ENCODE results near the gene SAMD11. TPM values are rescaled to one million over a fixed set of nuclear protein-coding genes. Genes with fewer than 3 reads are reported as not detected.

SAMD11 gene
- total RNA-seq, 2 donors from 2014 or later: 2.1 to 2.3 TPM

GRCh38 chr1:910311-910880 lies 13.3 kb upstream of the SAMD11 start:
- DNase-seq (peak in 3 of 4 donors; percentile 1 to 13 (median 4)), ATAC-seq (no peak)
- intact Hi-C loops (cut with DNase I): no loop called here
- no peak for TF ChIP-seq POLR2A (IDR thresholded peaks at IDR 0.05)
- TF ChIP-seq CTCF (IDR thresholded peaks at IDR 0.05): no peak
- Histone ChIP-seq H3K36me3 (replicated peaks in 1 of 2; ENCODE audit: insufficient read depth in 1 of 2, low read depth in 2 of 2) (no peaks in the 10 kb centered on the region), H3K4me1 (peaks cover 17% of the 10 kb centered on the region), H3K4me3 (no peak overlapping the region), H3K27ac (no peak overlapping the region), H3K27me3 (peaks cover 0 to 7% of the 10 kb centered on the region in 2 donors), H3K9me3 (no peaks in the 10 kb centered on the region)
- 38 to 58% methylated on average over 11 to 19 of the region's 29 CpGs for WGBS, 2 donors

- Histone ChIP-seq H3K27me3 (peaks cover 0 to 5% of the 10 kb centered on the region in 2 donors), H3K4me3 (no peak overlapping the region), H3K36me3 (replicated peaks in 1 of 2; ENCODE audit: insufficient read depth in 1 of 2, low read depth in 2 of 2) (no peaks in the 10 kb centered on the region), H3K9me3 (no peaks in the 10 kb centered on the region), H3K4me1 (peaks cover 20% of the 10 kb centered on the region), H3K27ac (no peak overlapping the region)
- ATAC-seq: peak; percentile 27
- DNase-seq: peak; percentile 6 to 25 (median 12)
- intact Hi-C loops (cut with DNase I): no loop called here
- TF ChIP-seq CTCF (IDR thresholded peaks at IDR 0.05) (no peak), POLR2A (IDR thresholded peaks at IDR 0.05) (no peak)
- 41 to 50% methylated on average over 12 to 23 of the region's 25 CpGs for WGBS, 2 donors
Observed at GRCh38 chr1:910881-911721, 12.6 kb upstream of the SAMD11 start.

- TF ChIP-seq CTCF (IDR thresholded peaks at IDR 0.05) (no peak), POLR2A (IDR thresholded peaks at IDR 0.05) (no peak)
- no peaks in the 10 kb centered on the region for H3K36me3 ChIP-seq (replicated peaks in 1 of 2; ENCODE audit: insufficient read depth in 1 of 2, low read depth in 2 of 2)
- intact Hi-C loops (cut with DNase I): no loop called here
- DNase-seq (peak in 1 of 4 donors; percentile 4), ATAC-seq (no peak)
- WGBS, 2 donors: 64 to 66% methylated on average over 15 of the region's 15 CpGs
- H3K9me3 ChIP-seq: no peaks in the 10 kb centered on the region
- H3K27ac ChIP-seq: no peak overlapping the region
- peaks cover 30% of the 10 kb centered on the region for H3K4me1 ChIP-seq
- no peak overlapping the region for H3K4me3 ChIP-seq
- H3K27me3 ChIP-seq: peaks cover 0 to 5% of the 10 kb centered on the region in 2 donors
Observed at GRCh38 chr1:911875-912739, 11.6 kb upstream of the SAMD11 start.

- H3K27me3 ChIP-seq: peaks cover 0 to 5% of the 10 kb centered on the region in 2 donors
- H3K4me1 ChIP-seq: peaks cover 35% of the 10 kb centered on the region
- DNase-seq: peak; percentile 11 to 33 (median 18)
- H3K9me3 ChIP-seq: no peaks in the 10 kb centered on the region
- TF ChIP-seq CTCF (IDR thresholded peaks at IDR 0.05) (peak in 3 of 7 experiments; percentile 23 to 38 (median 27)), POLR2A (IDR thresholded peaks at IDR 0.05) (no peak)
- WGBS, 2 donors: 47 to 55% methylated on average over 22 to 24 of the region's 24 CpGs
- no peak for ATAC-seq
- H3K36me3 ChIP-seq (replicated peaks in 1 of 2; ENCODE audit: insufficient read depth in 1 of 2, low read depth in 2 of 2): no peaks in the 10 kb centered on the region
- intact Hi-C loops (cut with DNase I): no loop called here
- no peak overlapping the region for H3K4me3 ChIP-seq
- H3K27ac ChIP-seq: no peak overlapping the region
Observed at GRCh38 chr1:912740-913301, 10.9 kb upstream of the SAMD11 start.
